ENCODE results near the gene COL8A2.
A peak's percentile ranks its signal among the peaks of the same experiment; 100 is the strongest.

COL8A2 gene

GRCh38 chr1:36081926-36082485, 43.0 kb downstream of the COL8A2 start:
- no peak overlapping the region for H3K4me3 ChIP-seq (ENCODE audit: low read depth, low read length, poor library complexity, severe bottlenecking)
- no peak overlapping the region for H3K9ac ChIP-seq (ENCODE audit: low read length)
- peaks cover 9% of the 10 kb centered on the region for H3K4me1 ChIP-seq (ENCODE audit: insufficient read depth, low read length, severe bottlenecking)
- H3K79me2 ChIP-seq (ENCODE audit: insufficient read depth, low read length): no peaks in the 10 kb centered on the region
- no peaks in the 10 kb centered on the region for H4K20me1 ChIP-seq (ENCODE audit: insufficient read depth, low read length)
- no peak overlapping the region for H3K27ac ChIP-seq (ENCODE audit: low read depth, low read length, poor library complexity, severe bottlenecking)
- H3K9me3 ChIP-seq (ENCODE audit: low read length): no peaks in the 10 kb centered on the region
- no peak overlapping the region for H3K4me2 ChIP-seq (ENCODE audit: low read length)
- peaks cover 5% of the 10 kb centered on the region; the same call in 1 of the 2 replicates for H3K27me3 ChIP-seq (ENCODE audit: insufficient read depth, low read length)
- no peaks in the 10 kb centered on the region for H3F3A ChIP-seq (ENCODE audit: insufficient read depth, low read length)
- no peak overlapping the region for H2AFZ ChIP-seq (ENCODE audit: low read length)
- no peaks in the 10 kb centered on the region for H3K9me2 ChIP-seq (ENCODE audit: low read depth, low read length)
- TF ChIP-seq EZH2 (IDR thresholded peaks at IDR 0.05; ENCODE audit: borderline replicate concordance, low read length): no peak
- peak; percentile 10; the same call in 1 of the 2 replicates for TF ChIP-seq CTCF (IDR thresholded peaks at IDR 0.05; ENCODE audit: low read length)
- no peaks in the 10 kb centered on the region for H3K36me3 ChIP-seq (ENCODE audit: insufficient read depth, low read length)

GRCh38 chr1:36080801-36081200, 44.2 kb downstream of the COL8A2 start:
- H3K4me1 ChIP-seq (ENCODE audit: insufficient read depth, low read length, severe bottlenecking): peaks cover 9% of the 10 kb centered on the region
- H3K36me3 ChIP-seq (ENCODE audit: insufficient read depth, low read length): no peaks in the 10 kb centered on the region
- H3K4me2 ChIP-seq (ENCODE audit: low read length): no peak overlapping the region
- no peaks in the 10 kb centered on the region for H3K9me2 ChIP-seq (ENCODE audit: low read depth, low read length)
- no peaks in the 10 kb centered on the region for H3K79me2 ChIP-seq (ENCODE audit: insufficient read depth, low read length)
- no peak overlapping the region for H2AFZ ChIP-seq (ENCODE audit: low read length)
- H3F3A ChIP-seq (ENCODE audit: insufficient read depth, low read length): no peaks in the 10 kb centered on the region
- TF ChIP-seq CTCF (IDR thresholded peaks at IDR 0.05; ENCODE audit: low read length) (no peak), EZH2 (IDR thresholded peaks at IDR 0.05; ENCODE audit: borderline replicate concordance, low read length) (no peak)
- H3K4me3 ChIP-seq (ENCODE audit: low read depth, low read length, poor library complexity, severe bottlenecking): no peak overlapping the region
- H4K20me1 ChIP-seq (ENCODE audit: insufficient read depth, low read length): no peaks in the 10 kb centered on the region
- H3K9me3 ChIP-seq (ENCODE audit: low read length): no peaks in the 10 kb centered on the region
- no peak overlapping the region for H3K27ac ChIP-seq (ENCODE audit: low read depth, low read length, poor library complexity, severe bottlenecking)
- peaks cover 5% of the 10 kb centered on the region; the same call in 1 of the 2 replicates for H3K27me3 ChIP-seq (ENCODE audit: insufficient read depth, low read length)
- H3K9ac ChIP-seq (ENCODE audit: low read length): no peak overlapping the region

GRCh38 chr1:36080236-36080635, 44.8 kb downstream of the COL8A2 start:
- Histone ChIP-seq H3F3A (ENCODE audit: insufficient read depth, low read length) (no peaks in the 10 kb centered on the region), H3K4me3 (ENCODE audit: low read depth, low read length, poor library complexity, severe bottlenecking) (no peak overlapping the region), H4K20me1 (ENCODE audit: insufficient read depth, low read length) (no peaks in the 10 kb centered on the region), H3K9ac (ENCODE audit: low read length) (no peak overlapping the region), H3K27me3 (ENCODE audit: insufficient read depth, low read length) (peaks cover 5% of the 10 kb centered on the region; the same call in 1 of the 2 replicates), H3K4me1 (ENCODE audit: insufficient read depth, low read length, severe bottlenecking) (peaks cover 9% of the 10 kb centered on the region), H3K36me3 (ENCODE audit: insufficient read depth, low read length) (no peaks in the 10 kb centered on the region), H3K27ac (ENCODE audit: low read depth, low read length, poor library complexity, severe bottlenecking) (no peak overlapping the region), H3K4me2 (ENCODE audit: low read length) (no peak overlapping the region), H3K79me2 (ENCODE audit: insufficient read depth, low read length) (no peaks in the 10 kb centered on the region), H3K9me2 (ENCODE audit: low read depth, low read length) (no peaks in the 10 kb centered on the region), H3K9me3 (ENCODE audit: low read length) (no peaks in the 10 kb centered on the region), H2AFZ (ENCODE audit: low read length) (no peak overlapping the region)
- no peak for TF ChIP-seq CTCF (IDR thresholded peaks at IDR 0.05; ENCODE audit: low read length)

All from OCI-LY1 (cell line).